HepG2 (cell line): ENCODE measurements around the gene FAM229A. TPM values are rescaled to one million over a fixed set of nuclear protein-coding genes. Genes with fewer than 3 reads are reported as not detected.

Experiments
- ATF3 ChIP-seq: sonication (generic); formaldehyde crosslinking; IDR thresholded peaks from 2 replicates; pipeline ENCODE4 v1.4.0; 2020; ENCODE audit warnings: missing genetic modification reagents
- BORCS8-MEF2B ChIP-seq: sonication (generic); formaldehyde crosslinking; IDR thresholded peaks from 2 replicates; pipeline ENCODE4 v1.8.0; 2022; ENCODE audit warnings: mild to moderate bottlenecking, missing genetic modification reagents
- CAMTA2 ChIP-seq: sonication (generic); formaldehyde crosslinking; IDR thresholded peaks from 2 replicates; pipeline ENCODE4 v1.4.0; 2020; ENCODE audit warnings: mild to moderate bottlenecking, missing genetic modification reagents, borderline replicate concordance
- FOSL1 ChIP-seq: sonication (generic); formaldehyde crosslinking; IDR thresholded peaks from 2 replicates; pipeline ENCODE4 v1.9.0; 2021; ENCODE audit warnings: missing genetic modification reagents, borderline replicate concordance
- GMEB1 ChIP-seq: sonication (generic); formaldehyde crosslinking; IDR thresholded peaks from 2 replicates; pipeline ENCODE4 v1.5.1; 2020; ENCODE audit warnings: missing genetic modification reagents, mild to moderate bottlenecking, borderline replicate concordance
- HOMEZ ChIP-seq: IDR thresholded peaks from 2 replicates; pipeline ENCODE4 v1.6.1; 2016; ENCODE audit warnings: low read depth
- KDM6A ChIP-seq: IDR thresholded peaks from 2 replicates; pipeline ENCODE4 v1.6.1; 2016; ENCODE audit warnings: low read depth
- MTERF4 ChIP-seq: sonication (generic); formaldehyde crosslinking; IDR thresholded peaks from 2 replicates; pipeline ENCODE4 v1.8.0; 2023; ENCODE audit warnings: mild to moderate bottlenecking, missing genetic modification reagents
- NONO ChIP-seq, 2 experiments: fragments of 450-650 bp in 1 of 2; sonication (generic) in 1 of 2; formaldehyde crosslinking in 1 of 2; IDR thresholded peaks in 1 of 2; conservative IDR thresholded peaks in 1 of 2; 2 replicates each; pipeline versions ENCODE4 v1.6.1 to v1.8.0; 2017 to 2022; ENCODE audit warnings: mild to moderate bottlenecking in 1 of 2, missing genetic modification reagents in 1 of 2, moderate library complexity in 1 of 2
- NR0B2 ChIP-seq: sonication (generic); formaldehyde crosslinking; IDR thresholded peaks from 2 replicates; pipeline ENCODE4 v1.4.0; 2020; ENCODE audit warnings: mild to moderate bottlenecking, missing genetic modification reagents
- PHF5A ChIP-seq: IDR thresholded peaks from one replicate; pipeline ENCODE4 v1.6.1; 2018; ENCODE audit warnings: low read depth, missing genetic modification reagents; ENCODE audit not compliant: unreplicated experiment
- POLR2A ChIP-seq, 2 experiments: IDR thresholded peaks; 2 replicates each; pipeline ENCODE4 v1.6.1; 2011; ENCODE audit warnings: low read depth in 2 of 2, low read length in 2 of 2, mild to moderate bottlenecking in 1 of 2, moderate library complexity in 1 of 2; ENCODE audit not compliant: insufficient read depth in 1 of 2
- SP2 ChIP-seq: sonication (generic); formaldehyde crosslinking; IDR thresholded peaks from 2 replicates; pipeline ENCODE4 v1.5.1; 2020; ENCODE audit warnings: mild to moderate bottlenecking, missing genetic modification reagents
- ZBTB7B ChIP-seq: sonication (generic); formaldehyde crosslinking; IDR thresholded peaks from 2 replicates; pipeline ENCODE4 v1.4.0; 2020; ENCODE audit warnings: missing genetic modification reagents
- ZHX1 ChIP-seq: sonication (generic); formaldehyde crosslinking; IDR thresholded peaks from 2 replicates; pipeline ENCODE4 v1.8.1; 2022; ENCODE audit warnings: low read depth, mild to moderate bottlenecking, missing genetic modification reagents
- ZNF460 ChIP-seq: sonication (generic); formaldehyde crosslinking; IDR thresholded peaks from 2 replicates; pipeline ENCODE4 v1.5.1; 2020; ENCODE audit warnings: missing genetic modification reagents, mild to moderate bottlenecking, borderline replicate concordance
- ZNF503 ChIP-seq: sonication (generic); formaldehyde crosslinking; IDR thresholded peaks from 2 replicates; pipeline ENCODE4 v1.4.0; 2020; ENCODE audit warnings: missing genetic modification reagents
- ZNF747 ChIP-seq: sonication (generic); formaldehyde crosslinking; IDR thresholded peaks from 2 replicates; pipeline ENCODE4 v1.8.1; 2023; ENCODE audit warnings: missing genetic modification reagents, mild to moderate bottlenecking, borderline replicate concordance
- polyA plus RNA-seq, 8 experiments: library from polyadenylated mRNA; depleted of rRNA in 3 of 8; stranded (reverse) in 7 of 8; unstranded in 1 of 8; fragments of >200 nt; fragmentation: Illumina TruSeq in 4 of 8; extraction: Trizol in 4 of 8; gene quantifications; 2 replicates each; pipeline versions ENCODE4 v1.2.1 to v1.2.3, GENCODE V29; 2011 to 2016; ENCODE audit warnings: low read depth in 4 of 8, missing spikeins in 1 of 8, mixed read lengths in 1 of 8; ENCODE audit not compliant: insufficient read depth in 1 of 8
- total RNA-seq, 5 experiments: library from RNA; depleted of rRNA; stranded (reverse); fragments of >200 nt; fragmentation: Illumina TruSeq; extraction: Trizol; gene quantifications; 2 replicates each; pipeline ENCODE4 v1.2.3, GENCODE V29; 2016; ENCODE audit warnings: low read depth in 1 of 5

The FAM229A gene
- total and polyA plus RNA-seq, 2 of the 13 experiments (the other 11 are each of a cell fraction or from before 2014, with no cell fraction given), result 3.2 to 17.6 TPM

- TF ChIP-seq GMEB1 (CRISPR knock-in tag), result 0 out of 2 replicates have a peak, but pooled peaks have one; percentile 36
- TF ChIP-seq ATF3 (CRISPR knock-in tag), result 0 out of 2 replicates have a peak, but pooled peaks have one; percentile 9
- no peak for TF ChIP-seq PHF5A (CRISPR knock-in tag)
- TF ChIP-seq FOSL1 (CRISPR knock-in tag), result no peak
- 0 out of 2 replicates have a peak, but pooled peaks have one; percentile 15 for TF ChIP-seq BORCS8-MEF2B (CRISPR knock-in tag)
- no peak for TF ChIP-seq NR0B2 (CRISPR knock-in tag)
- TF ChIP-seq CAMTA2 (CRISPR knock-in tag), result no peak
- no peak; the same call in 1 of the 2 replicates for TF ChIP-seq ZBTB7B (CRISPR knock-in tag)
- TF ChIP-seq KDM6A (CRISPR knock-in tag), result no peak
- TF ChIP-seq ZNF503 (CRISPR knock-in tag), result peak; percentile 49; the same call in 1 of the 2 replicates
- no peak for TF ChIP-seq SP2 (CRISPR knock-in tag)
- TF ChIP-seq ZNF460 (CRISPR knock-in tag), result no peak
- no peak; the same call in 1 of the 2 replicates for TF ChIP-seq ZHX1 (CRISPR knock-in tag)
- no peak for TF ChIP-seq ZNF747
- TF ChIP-seq NONO (IDR thresholded peaks at IDR 0.05), result no peak
- 0 out of 2 replicates have a peak, but pooled peaks have one; percentile 45 for TF ChIP-seq NONO (CRISPR knock-in tag; conservative IDR thresholded peaks at IDR 0.05)
- TF ChIP-seq MTERF4 (CRISPR knock-in tag), result no peak
- peak; percentile 78 to 82 for TF ChIP-seq POLR2A (IDR thresholded peaks at IDR 0.05; ENCODE audit: insufficient read depth in 1 of 2, low read depth in 2 of 2, low read length in 2 of 2)
- TF ChIP-seq HOMEZ, result no peak
These were observed 10.7 kb downstream of the FAM229A start (continued) for GRCh38 chr1:32351399-32352238.
